ENCODE results near the gene FANCG.

The FANCG gene

DNA sequence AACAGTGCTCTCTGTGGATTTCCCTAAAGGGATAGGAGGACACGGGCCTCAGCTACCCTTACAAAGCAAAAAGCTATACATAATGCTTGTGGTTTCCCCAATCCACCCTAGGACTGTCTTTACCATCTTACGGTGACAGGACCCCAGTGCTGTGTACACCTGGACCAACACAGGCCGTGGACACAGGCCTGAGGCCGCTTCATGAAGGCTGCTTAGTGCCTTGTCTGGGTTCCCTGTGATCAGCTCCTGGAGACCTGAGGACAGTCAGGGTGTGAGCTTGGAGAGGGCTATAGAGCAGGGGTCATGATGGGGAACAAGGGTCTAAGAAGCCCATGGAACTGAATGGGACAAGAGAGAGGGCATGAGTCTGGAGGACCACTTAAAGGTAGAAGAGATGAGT is 2.9 kb downstream of the FANCG start:
- ATAC-seq (ENCODE audit: low read depth) (no peak), DNase-seq (ENCODE audit: low spot score) (no peak)
- Histone ChIP-seq H3K27me3 (ENCODE audit: insufficient read depth, poor library complexity, severe bottlenecking) (no peaks in the 10 kb centered on the region), H3K27ac (ENCODE audit: poor library complexity, severe bottlenecking) (no peak overlapping the region), H3K9me3 (ENCODE audit: severe bottlenecking) (no peaks in the 10 kb centered on the region), H3K36me3 (ENCODE audit: low read depth) (peaks cover 42% of the 10 kb centered on the region), H3K4me1 (ENCODE audit: insufficient read depth, poor library complexity, severe bottlenecking) (peaks cover 4% of the 10 kb centered on the region), H3K4me3 (ENCODE audit: severe bottlenecking) (no peak overlapping the region)
- TF ChIP-seq CTCF (IDR thresholded peaks at IDR 0.05; ENCODE audit: poor library complexity, severe bottlenecking): no peak

- Histone ChIP-seq H3K9me3 (ENCODE audit: severe bottlenecking) (no peaks in the 10 kb centered on the region), H3K27ac (ENCODE audit: poor library complexity, severe bottlenecking) (no peak overlapping the region), H3K4me1 (ENCODE audit: insufficient read depth, poor library complexity, severe bottlenecking) (peaks cover 8% of the 10 kb centered on the region), H3K27me3 (ENCODE audit: insufficient read depth, poor library complexity, severe bottlenecking) (no peaks in the 10 kb centered on the region), H3K4me3 (ENCODE audit: severe bottlenecking) (no peak overlapping the region), H3K36me3 (ENCODE audit: low read depth) (peaks cover 47% of the 10 kb centered on the region)
- DNase-seq (ENCODE audit: low spot score): no peak
- no peak for ATAC-seq (ENCODE audit: low read depth)
- no peak for TF ChIP-seq CTCF (IDR thresholded peaks at IDR 0.05; ENCODE audit: poor library complexity, severe bottlenecking)
Measured at GRCh38 chr9:35075358-35075757, 4.4 kb downstream of the FANCG start.

- no peaks in the 10 kb centered on the region for H3K9me3 ChIP-seq (ENCODE audit: severe bottlenecking)
- H3K36me3 ChIP-seq (ENCODE audit: low read depth): peaks cover 53% of the 10 kb centered on the region
- ATAC-seq (ENCODE audit: low read depth) (no peak), DNase-seq (ENCODE audit: low spot score) (no peak)
- no peaks in the 10 kb centered on the region for H3K27me3 ChIP-seq (ENCODE audit: insufficient read depth, poor library complexity, severe bottlenecking)
- no peak for TF ChIP-seq CTCF (IDR thresholded peaks at IDR 0.05; ENCODE audit: poor library complexity, severe bottlenecking)
- no peak overlapping the region for H3K27ac ChIP-seq (ENCODE audit: poor library complexity, severe bottlenecking)
- H3K4me1 ChIP-seq (ENCODE audit: insufficient read depth, poor library complexity, severe bottlenecking): peaks cover 13% of the 10 kb centered on the region
- H3K4me3 ChIP-seq (ENCODE audit: severe bottlenecking): no peak overlapping the region
Measured at GRCh38 chr9:35074791-35075190, 5.0 kb downstream of the FANCG start.

- H3K9me3 ChIP-seq (ENCODE audit: severe bottlenecking): no peaks in the 10 kb centered on the region
Measured at GRCh38 chr9:35074141-35074540, 5.6 kb downstream of the FANCG start.

GRCh38 chr9:35073279-35073612 is 6.5 kb downstream of the FANCG start:
- Histone ChIP-seq H3K36me3 (ENCODE audit: low read depth) (peaks cover 65% of the 10 kb centered on the region), H3K4me3 (ENCODE audit: severe bottlenecking) (no peak overlapping the region)
- no peak for ATAC-seq (ENCODE audit: low read depth)

More at GRCh38 chr9:35074141-35074540, 5.6 kb downstream of the FANCG start:
- no peak for ATAC-seq (ENCODE audit: low read depth)
- no peak for TF ChIP-seq CTCF (IDR thresholded peaks at IDR 0.05; ENCODE audit: poor library complexity, severe bottlenecking)
- no peak overlapping the region for H3K27ac ChIP-seq (ENCODE audit: poor library complexity, severe bottlenecking)
- no peak overlapping the region for H3K4me3 ChIP-seq (ENCODE audit: severe bottlenecking)
- DNase-seq (ENCODE audit: low spot score): no peak
- no peaks in the 10 kb centered on the region for H3K27me3 ChIP-seq (ENCODE audit: insufficient read depth, poor library complexity, severe bottlenecking)
- peaks cover 57% of the 10 kb centered on the region for H3K36me3 ChIP-seq (ENCODE audit: low read depth)
- H3K4me1 ChIP-seq (ENCODE audit: insufficient read depth, poor library complexity, severe bottlenecking): peaks cover 17% of the 10 kb centered on the region

More at GRCh38 chr9:35073279-35073612, 6.5 kb downstream of the FANCG start:
- Histone ChIP-seq H3K27me3 (ENCODE audit: insufficient read depth, poor library complexity, severe bottlenecking) (no peaks in the 10 kb centered on the region), H3K9me3 (ENCODE audit: severe bottlenecking) (no peaks in the 10 kb centered on the region), H3K27ac (ENCODE audit: poor library complexity, severe bottlenecking) (peak overlapping the region; percentile 93), H3K4me1 (ENCODE audit: insufficient read depth, poor library complexity, severe bottlenecking) (peaks cover 17% of the 10 kb centered on the region)
- no peak for TF ChIP-seq CTCF (IDR thresholded peaks at IDR 0.05; ENCODE audit: poor library complexity, severe bottlenecking)
- no peak for DNase-seq (ENCODE audit: low spot score)

Measured in RWPE2 (cell line).